Posterior cingulate gyrus (tissue), 11 donors: ENCODE results near the gene CLTC.

Experiments used
- DNase-seq, 10 donors: peaks; one replicate each; pipeline versions ENCODE4 v3.0.0 to v3.0.0-alpha.2; 2020 to 2021; ENCODE audit warnings: mixed read lengths in 3 of 10
- intact Hi-C: fragments of 100-400 bp; cut with DNase I; formaldehyde crosslinking; loops from one replicate; pipeline ENCODE4 v1.15.1; 2023

The CLTC gene

GRCh38 chr17:59719526-59719925 is 99.8 kb downstream of the CLTC start:
- DNase-seq: no peak
- intact Hi-C loops: no loop called here

GRCh38 chr17:59722623-59723022 is 102.9 kb downstream of the CLTC start:
- intact Hi-C loops: no loop called here

GRCh38 chr17:59723041-59723440 is 103.3 kb downstream of the CLTC start:
- intact Hi-C loops: no loop called here
- no peak for DNase-seq

More at GRCh38 chr17:59722623-59723022, 102.9 kb downstream of the CLTC start:
- no peak for DNase-seq

- intact Hi-C loops: no loop called here
- no peak for DNase-seq
Observed at GRCh38 chr17:59723607-59724006, 103.9 kb downstream of the CLTC start.

- DNase-seq: no peak
- intact Hi-C loops: no loop called here
Observed at GRCh38 chr17:59725691-59726090, 106.0 kb downstream of the CLTC start.

GRCh38 chr17:59727817-59728533 is 108.3 kb downstream of the CLTC start:
- intact Hi-C loops: no loop called here
- no peak for DNase-seq

GRCh38 chr17:59730268-59730834 is 110.7 kb downstream of the CLTC start:
- DNase-seq: no peak
- intact Hi-C loops: no loop called here

GRCh38 chr17:59733697-59734096 is 114.0 kb downstream of the CLTC start:
- DNase-seq: no peak
- intact Hi-C loops: no loop called here

- intact Hi-C loops: no loop called here
- no peak for DNase-seq
Observed at GRCh38 chr17:59734226-59734625, 114.5 kb downstream of the CLTC start.

- DNase-seq: no peak
- intact Hi-C loops: no loop called here
Observed at GRCh38 chr17:59737324-59737723, 117.6 kb downstream of the CLTC start.

- DNase-seq: no peak
- intact Hi-C loops: no loop called here
Observed at GRCh38 chr17:59743842-59744241, 124.1 kb downstream of the CLTC start.

GRCh38 chr17:59745040-59745439 is 125.3 kb downstream of the CLTC start:
- intact Hi-C loops: no loop called here
- no peak for DNase-seq
